ENCODE data around the gene TLR10. TPM values are rescaled to one million over a fixed set of nuclear protein-coding genes. Genes with fewer than 3 reads are reported as not detected.
A peak's percentile ranks its signal among the peaks of the same experiment; 100 is the strongest.
"Not testable (repeated sequence)": the region's sequence is repeated elsewhere in the genome, so short reads cannot be mapped to it uniquely, and the experiment has no call there.

The TLR10 gene
- total RNA-seq, 1 donor from 2014 or later: 0.78 TPM

GRCh38 chr4:38815885-38816782 lies 33.3 kb upstream of the TLR10 start:
- DNase-seq (no peak), ATAC-seq (peak; percentile 82)
- intact Hi-C loops (cut with DNase I): no loop called here
- no peaks in the 10 kb centered on the region for H3K27me3 ChIP-seq
- H3K4me1 ChIP-seq: no peaks in the 10 kb centered on the region
- no peak for TF ChIP-seq CTCF (IDR thresholded peaks at IDR 0.05)
- H3K36me3 ChIP-seq: no peaks in the 10 kb centered on the region
- H3K4me3 ChIP-seq: no peak overlapping the region
- peak overlapping the region; percentile 70 for H3K27ac ChIP-seq
- no peaks in the 10 kb centered on the region for H3K9me3 ChIP-seq

GRCh38 chr4:38814386-38814785 lies 31.6 kb upstream of the TLR10 start:
- no peak overlapping the region for H3K4me3 ChIP-seq
- no peak for TF ChIP-seq CTCF (IDR thresholded peaks at IDR 0.05)
- H3K27ac ChIP-seq: no peak overlapping the region

DNA sequence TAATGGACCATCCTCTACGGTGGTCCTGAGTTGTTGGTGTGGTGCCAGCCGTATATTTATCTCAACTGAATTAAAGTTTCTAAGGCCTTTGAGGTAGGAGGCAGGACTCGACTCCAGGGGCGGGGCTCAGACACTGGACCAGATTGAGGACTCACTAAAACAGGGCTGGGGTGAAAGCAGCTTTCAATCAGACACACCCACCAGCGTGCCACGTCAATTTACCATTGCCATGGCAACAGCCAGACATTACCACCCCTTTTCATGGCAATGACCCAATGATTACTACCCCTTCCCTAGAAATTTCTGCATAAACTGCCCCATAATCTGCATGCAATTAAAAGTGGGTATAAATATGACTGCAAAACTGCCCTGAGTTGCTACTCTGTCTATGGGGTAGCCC lies 28.5 kb upstream of the TLR10 start:
- intact Hi-C loops (cut with DNase I): no loop called here
- no peak for TF ChIP-seq CTCF (IDR thresholded peaks at IDR 0.05)
- ATAC-seq: no peak
- no peaks in the 10 kb centered on the region for H3K27me3 ChIP-seq
- H3K27ac ChIP-seq: no peak overlapping the region
- no peak for DNase-seq
- H3K4me1 ChIP-seq: no peaks in the 10 kb centered on the region
- H3K9me3 ChIP-seq: no peaks in the 10 kb centered on the region
- no peaks in the 10 kb centered on the region for H3K36me3 ChIP-seq
- H3K4me3 ChIP-seq: no peak overlapping the region

More at GRCh38 chr4:38814386-38814785, 31.6 kb upstream of the TLR10 start:
- no peak for DNase-seq
- ATAC-seq: no peak
- intact Hi-C loops (cut with DNase I): no loop called here
- no peaks in the 10 kb centered on the region for H3K36me3 ChIP-seq
- no peaks in the 10 kb centered on the region for H3K9me3 ChIP-seq
- no peaks in the 10 kb centered on the region for H3K27me3 ChIP-seq
- no peaks in the 10 kb centered on the region for H3K4me1 ChIP-seq

- H3K9me3 ChIP-seq; H3K36me3 ChIP-seq; H3K27ac ChIP-seq; DNase-seq; H3K27me3 ChIP-seq; H3K4me3 ChIP-seq; ATAC-seq; intact Hi-C loops (cut with DNase I): not testable (repeated sequence)
- peaks cover 16% of the 10 kb centered on the region for H3K4me1 ChIP-seq
Measured at GRCh38 chr4:38807462-38807861, 24.7 kb upstream of the TLR10 start.

GRCh38 chr4:38806251-38806650 lies 23.5 kb upstream of the TLR10 start:
- peaks cover 16% of the 10 kb centered on the region for H3K4me1 ChIP-seq
- not testable (repeated sequence) for ATAC-seq

GRCh38 chr4:38805530-38806145 lies 22.8 kb upstream of the TLR10 start:
- no peaks in the 10 kb centered on the region for H3K9me3 ChIP-seq
- no peak for TF ChIP-seq CTCF (IDR thresholded peaks at IDR 0.05)
- no peaks in the 10 kb centered on the region for H3K27me3 ChIP-seq
- H3K27ac ChIP-seq: peak overlapping the region; percentile 80
- H3K36me3 ChIP-seq: no peaks in the 10 kb centered on the region
- peak overlapping the region; percentile 52 for H3K4me3 ChIP-seq
- ATAC-seq: peak; percentile 93
- intact Hi-C loops (cut with DNase I): no loop called here
- peaks cover 16% of the 10 kb centered on the region for H3K4me1 ChIP-seq
- DNase-seq: no peak

More at GRCh38 chr4:38806251-38806650, 23.5 kb upstream of the TLR10 start:
- H3K9me3 ChIP-seq; intact Hi-C loops (cut with DNase I); DNase-seq; H3K27me3 ChIP-seq; H3K36me3 ChIP-seq; H3K4me3 ChIP-seq: not testable (repeated sequence)
- H3K27ac ChIP-seq: peak overlapping the region; percentile 80
